Measurements from ENCODE around the gene TBL1Y.
"Not testable (repeated sequence)": the region's sequence is repeated elsewhere in the genome, so short reads cannot be mapped to it uniquely, and the experiment has no call there.

TBL1Y gene

DNA sequence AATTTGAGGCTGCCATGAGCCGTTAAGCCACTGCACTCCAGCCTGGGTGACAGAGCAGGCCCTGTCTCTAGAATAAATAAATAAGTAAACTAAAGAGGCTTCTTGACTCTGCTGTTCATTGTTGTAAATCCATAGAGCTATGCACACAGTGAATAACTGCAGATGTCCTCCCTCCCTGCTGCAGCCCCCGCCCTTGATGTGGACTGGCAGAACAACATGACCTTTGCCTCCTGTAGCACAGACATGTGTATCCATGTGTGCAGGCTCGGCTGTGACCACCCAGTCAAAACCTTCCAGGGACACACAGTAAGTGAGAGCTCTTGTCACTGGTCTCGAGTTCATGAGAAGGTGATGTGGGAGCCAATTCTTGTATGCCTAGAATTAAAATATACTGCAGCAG lies 170.1 kb downstream of the TBL1Y start:
- not testable (repeated sequence) for DNase-seq (ENCODE audit: low read depth)

DNA sequence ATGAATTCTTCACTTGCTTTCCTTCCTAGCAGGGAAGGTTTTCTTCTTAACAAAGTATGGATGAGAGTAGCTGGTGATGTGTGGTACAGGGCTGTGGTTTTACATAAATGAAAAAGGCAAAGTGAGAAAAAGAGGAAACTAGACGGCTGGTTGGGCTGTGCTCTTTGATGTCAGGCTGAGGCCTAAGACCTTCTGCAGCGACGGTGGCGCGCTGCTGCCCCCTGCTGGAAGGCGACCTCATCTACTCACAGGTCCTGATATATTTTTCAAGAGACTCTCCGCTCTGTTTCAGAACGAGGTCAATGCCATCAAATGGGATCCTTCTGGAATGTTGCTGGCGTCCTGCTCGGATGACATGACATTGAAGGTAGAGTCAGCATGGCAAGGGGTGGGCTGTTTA lies 175.1 kb downstream of the TBL1Y start:
- DNase-seq (ENCODE audit: low read depth): no peak

DNA sequence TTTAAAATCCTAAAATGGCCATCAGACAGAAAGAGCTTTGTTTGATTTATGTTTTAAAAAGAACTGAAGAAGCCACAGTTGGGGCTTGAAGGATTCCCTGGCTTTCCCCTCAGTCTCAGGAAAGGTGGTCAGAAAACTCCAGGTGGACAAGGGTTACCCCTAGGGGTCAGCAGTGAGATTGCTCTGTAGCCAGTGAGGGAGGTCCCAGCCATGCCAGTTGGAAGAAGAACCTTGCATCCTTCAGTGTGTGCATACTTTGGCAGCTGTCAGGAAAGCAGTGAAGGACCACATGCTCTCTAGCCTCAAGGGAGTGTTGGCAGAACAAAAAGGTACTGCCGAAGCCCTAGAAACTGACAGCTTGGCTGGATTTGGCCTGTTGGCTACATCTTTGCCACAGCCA lies 182.3 kb downstream of the TBL1Y start:
- DNase-seq (ENCODE audit: low read depth): no peak

DNA sequence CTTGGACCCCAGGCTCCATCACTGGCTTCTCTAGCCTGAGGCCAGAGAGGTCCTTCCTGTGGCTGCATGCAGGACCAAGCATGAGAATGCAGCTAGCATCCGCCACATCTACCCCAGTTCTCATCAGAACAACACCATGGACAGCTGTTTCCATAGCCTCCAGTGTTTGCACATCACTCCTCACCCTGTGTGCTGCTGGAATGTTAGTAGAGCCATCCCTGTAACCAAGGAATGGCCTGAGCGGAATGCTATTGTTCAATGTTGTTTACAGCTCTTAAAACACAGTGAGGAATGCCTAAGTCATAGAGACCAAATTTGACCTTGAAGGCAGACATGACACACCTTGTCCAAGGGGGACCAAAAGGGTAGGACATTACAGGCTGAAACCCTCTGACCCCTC lies 183.9 kb downstream of the TBL1Y start:
- no peak for DNase-seq (ENCODE audit: low read depth)

DNA sequence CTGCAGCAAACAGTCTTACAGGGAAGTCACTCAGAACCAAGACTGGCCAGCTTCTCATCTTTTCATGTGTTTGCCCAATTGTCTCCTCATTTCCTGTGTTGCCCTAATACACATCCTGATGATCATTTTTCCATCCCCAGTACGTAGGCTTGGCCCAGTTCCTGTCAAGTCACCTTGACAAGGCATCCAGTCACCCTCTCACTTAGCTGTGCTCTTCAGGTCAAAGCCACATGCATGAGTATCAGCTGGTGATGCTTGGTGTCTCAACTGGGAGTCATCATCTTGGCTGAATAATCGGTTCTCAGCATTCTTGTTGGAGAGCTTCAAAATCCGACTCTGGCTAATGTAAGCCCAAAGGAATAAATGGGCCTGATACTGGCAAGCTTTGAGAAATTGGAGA lies 186.5 kb downstream of the TBL1Y start:
- DNase-seq (ENCODE audit: low read depth): no peak

DNA sequence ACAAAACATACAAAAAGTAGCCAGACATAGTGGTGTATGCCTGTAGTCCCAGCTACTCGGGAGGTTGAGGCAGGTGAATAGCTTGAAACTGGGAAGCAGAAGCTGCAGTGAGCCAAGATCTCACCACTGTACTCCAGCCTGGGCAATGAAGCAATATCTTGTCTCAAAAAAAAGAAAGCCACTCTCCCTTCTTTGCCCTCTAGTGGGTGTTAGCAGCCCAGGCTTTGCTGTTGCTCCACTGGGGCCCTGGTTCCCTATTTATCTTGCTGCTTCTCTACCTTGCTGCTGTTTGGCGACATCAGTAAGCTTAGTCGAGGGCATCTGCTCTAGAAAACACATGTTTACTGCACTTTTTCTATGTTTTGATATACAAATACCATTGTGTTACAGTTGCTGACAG lies 189.2 kb downstream of the TBL1Y start:
- no peak for DNase-seq (ENCODE audit: low read depth)

DNA sequence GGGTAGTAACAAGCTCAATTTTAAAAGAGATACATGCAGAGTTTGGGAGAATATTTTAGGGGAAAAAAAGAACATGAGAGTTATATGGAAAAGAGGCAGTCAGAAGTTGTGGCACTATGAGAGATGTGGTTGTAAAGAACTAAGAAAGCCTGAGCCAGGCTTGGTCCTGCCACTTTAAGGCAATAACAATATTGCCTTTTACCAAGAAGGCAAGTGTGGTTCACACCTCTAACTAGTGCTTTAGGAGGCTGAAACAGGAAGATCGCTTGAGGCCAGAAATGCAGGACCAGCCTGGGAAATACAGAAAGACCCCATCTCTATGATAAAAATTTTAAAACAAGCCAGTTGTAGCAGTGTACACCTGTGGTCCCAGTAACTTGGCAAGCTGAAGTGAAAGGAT lies 192.2 kb downstream of the TBL1Y start:
- DNase-seq (ENCODE audit: low read depth): no peak

DNA sequence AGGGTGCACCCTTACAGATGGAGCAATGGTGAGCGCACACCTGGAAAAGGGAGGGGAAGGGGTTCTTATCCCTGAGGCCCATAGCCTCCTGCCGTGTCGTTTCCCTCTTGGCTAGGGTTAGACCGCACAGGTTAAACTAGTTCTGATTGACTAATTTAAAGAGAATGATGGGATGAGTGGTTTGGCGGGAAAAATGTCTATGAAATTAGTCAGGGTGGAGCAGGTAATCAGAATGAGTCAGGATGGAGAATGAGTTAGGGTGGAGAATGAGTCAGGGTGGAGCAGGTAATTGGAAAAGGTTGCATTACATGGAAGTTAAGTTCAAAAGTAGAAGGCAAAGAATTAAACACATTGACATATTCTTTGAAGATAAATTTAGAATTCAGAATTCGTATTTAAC lies 196.7 kb downstream of the TBL1Y start:
- DNase-seq (ENCODE audit: low read depth): no peak

DNA sequence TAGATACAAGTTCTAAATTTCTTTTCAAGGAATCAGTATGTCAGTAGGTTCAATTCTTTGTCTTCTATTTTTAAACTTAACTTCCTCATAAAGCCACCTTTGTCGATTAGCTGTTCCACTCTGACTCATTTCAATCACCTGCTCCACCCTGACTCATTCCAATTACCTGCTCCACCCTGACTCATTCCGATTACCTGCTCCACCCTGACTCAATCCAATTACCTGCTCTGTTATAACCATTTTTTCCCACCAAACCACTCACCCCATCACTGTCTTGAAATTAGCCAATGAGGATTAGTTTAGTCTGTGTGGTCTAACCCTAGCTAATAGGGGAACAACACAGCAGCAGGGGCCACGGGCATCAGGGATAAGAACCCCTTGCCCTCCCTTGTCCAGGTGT lies 199.6 kb downstream of the TBL1Y start:
- no peak for DNase-seq (ENCODE audit: low read depth)

DNA sequence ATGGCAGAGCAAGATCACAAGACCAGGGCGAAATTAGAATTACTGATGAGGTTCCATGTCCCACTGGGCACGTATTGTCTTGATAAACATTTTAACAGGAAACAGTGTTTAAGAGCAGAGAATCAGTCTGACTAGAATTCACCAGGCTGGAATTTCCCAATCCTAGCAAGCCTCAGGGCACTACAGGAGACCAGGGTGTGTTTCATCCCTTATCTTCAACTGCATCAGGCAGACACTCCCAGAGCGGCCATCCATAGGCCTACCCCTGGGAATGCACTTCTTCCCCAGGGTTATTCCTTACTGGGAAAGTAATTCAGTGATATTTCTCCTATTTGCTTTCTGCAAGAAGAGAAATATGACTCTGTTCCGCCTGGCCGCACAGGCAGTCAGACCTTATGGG lies 205.4 kb downstream of the TBL1Y start:
- DNase-seq (ENCODE audit: low read depth): no peak

DNA sequence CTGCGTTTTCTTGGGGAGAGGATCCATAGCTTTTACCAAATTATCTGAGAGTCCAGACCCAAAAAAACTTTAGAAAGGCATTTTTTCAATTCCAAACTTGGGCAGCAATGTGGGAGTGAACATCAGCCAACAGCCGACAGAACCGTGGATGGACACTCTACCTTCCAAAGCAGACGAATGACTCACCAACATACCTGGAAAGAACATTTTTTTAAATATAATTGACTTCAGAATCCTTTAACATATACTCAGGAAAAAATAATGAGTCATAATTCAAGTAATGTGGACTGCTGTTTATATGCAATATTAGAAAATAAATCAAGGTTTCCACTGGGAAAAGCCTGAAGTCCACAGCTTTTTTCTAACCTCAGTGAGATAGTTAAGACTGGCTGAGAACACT lies 211.7 kb downstream of the TBL1Y start:
- DNase-seq (ENCODE audit: low read depth): no peak

DNA sequence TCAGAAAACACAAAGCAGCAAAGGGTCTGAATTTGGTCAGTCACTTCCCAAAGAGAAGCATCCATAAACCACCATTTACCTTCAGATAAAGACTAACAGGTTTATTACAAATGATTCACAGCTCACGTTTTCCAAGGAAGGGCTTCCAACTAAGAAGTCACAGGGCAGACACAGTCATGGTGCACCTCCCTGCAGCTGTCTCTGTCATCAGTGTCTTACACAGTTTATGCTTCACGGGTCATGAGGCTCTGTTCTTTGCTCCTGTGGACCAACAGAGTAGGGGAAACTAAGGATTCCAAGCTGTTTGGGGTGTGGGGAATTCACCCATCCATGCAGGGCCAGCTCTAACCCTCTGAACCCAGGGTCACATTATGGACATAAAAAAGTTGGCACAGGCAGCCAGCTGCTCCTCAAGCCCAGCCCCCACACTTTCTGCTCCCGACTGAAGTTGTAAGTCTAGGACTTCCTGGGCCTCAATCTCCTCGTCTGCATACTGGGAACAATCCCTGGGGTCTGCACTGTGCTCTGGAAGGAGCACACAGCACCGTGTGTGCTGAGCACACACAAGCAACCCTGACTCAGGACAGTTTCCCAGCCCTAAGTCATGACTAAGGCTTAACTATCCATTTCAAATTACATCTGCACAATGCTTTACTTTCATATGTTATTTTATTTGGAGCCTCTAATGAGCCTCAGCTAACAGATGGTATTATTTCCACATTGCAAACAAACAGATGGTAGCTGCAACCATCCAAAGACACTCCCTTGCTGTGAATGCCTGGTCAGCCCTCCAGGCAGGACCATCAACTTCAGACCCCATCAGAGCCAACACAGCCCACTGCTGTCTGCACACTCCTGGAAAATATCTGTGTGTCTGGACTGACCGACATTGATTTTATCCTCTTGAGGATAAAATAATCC lies 214.9 kb downstream of the TBL1Y start:
- no peak for DNase-seq (ENCODE audit: low read depth)

DNA sequence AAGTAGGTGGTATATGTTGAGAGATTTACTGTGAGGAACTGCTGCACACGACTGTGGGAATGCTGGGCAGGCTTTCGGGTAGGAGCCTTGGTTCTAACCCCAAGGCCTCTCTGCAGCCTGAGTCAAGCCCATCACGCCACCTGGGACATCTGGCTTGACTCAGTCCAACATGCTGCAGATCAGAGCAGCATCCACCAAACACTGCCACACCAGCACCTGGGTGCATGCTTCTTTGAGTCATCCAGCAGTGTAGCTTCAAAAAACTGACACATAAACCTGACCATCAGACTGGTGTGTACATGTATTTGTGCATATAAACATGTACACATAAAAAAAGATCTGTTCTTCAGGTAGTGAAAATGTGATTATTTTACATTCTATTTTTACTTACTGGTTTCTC lies 217.7 kb downstream of the TBL1Y start:
- no peak for DNase-seq (ENCODE audit: low read depth)
